Progenitor cell of endocrine pancreas (in vitro differentiated cells): ENCODE measurements around the gene ESYT2. TPM values are rescaled to one million over a fixed set of nuclear protein-coding genes. Genes with fewer than 3 reads are reported as not detected.

Experiments used
- DNase-seq: peaks from one replicate; pipeline ENCODE4 v3.0.0; 2021; ENCODE audit warnings: low spot score; ENCODE audit not compliant: unreplicated experiment
- H3K27ac Mint-ChIP-seq: 2 replicates; pipeline ENCODE4 v1.8.0; 2021; ENCODE audit warnings: mild to moderate bottlenecking, moderate library complexity, mixed read lengths
- H3K27me3 Mint-ChIP-seq: 2 replicates; pipeline ENCODE4 v1.8.0; 2021; ENCODE audit warnings: mixed read lengths
- H3K36me3 Mint-ChIP-seq: 2 replicates; pipeline ENCODE4 v1.8.0; 2022; ENCODE audit warnings: mixed read lengths; ENCODE audit not compliant: insufficient read depth
- H3K4me1 Mint-ChIP-seq: 2 replicates; pipeline ENCODE4 v1.8.0; 2021; ENCODE audit warnings: low read depth, mixed read lengths
- H3K4me3 Mint-ChIP-seq: 2 replicates; pipeline ENCODE4 v1.8.0; 2021; ENCODE audit warnings: low read depth, mild to moderate bottlenecking, moderate library complexity, mixed read lengths
- H3K9me3 Mint-ChIP-seq: 2 replicates; pipeline ENCODE4 v1.8.0; 2021; ENCODE audit warnings: low read depth, mixed read lengths
- total RNA-seq: library from RNA; stranded (reverse); gene quantifications from 2 replicates; pipeline ENCODE4 v1.2.1, GENCODE V29; 2021
- TF ChIP-seq, protein P1 (sequence below): fragments of 200-600 bp; sonication (generic); IDR thresholded peaks from one replicate; pipeline ENCODE4 v1.5.0; 2021; ENCODE audit warnings: antibody characterized with exemption, mild to moderate bottlenecking; ENCODE audit not compliant: unreplicated experiment

Gene ESYT2
- total RNA-seq, 1 donor from 2014 or later, result 29.4 TPM

DNA sequence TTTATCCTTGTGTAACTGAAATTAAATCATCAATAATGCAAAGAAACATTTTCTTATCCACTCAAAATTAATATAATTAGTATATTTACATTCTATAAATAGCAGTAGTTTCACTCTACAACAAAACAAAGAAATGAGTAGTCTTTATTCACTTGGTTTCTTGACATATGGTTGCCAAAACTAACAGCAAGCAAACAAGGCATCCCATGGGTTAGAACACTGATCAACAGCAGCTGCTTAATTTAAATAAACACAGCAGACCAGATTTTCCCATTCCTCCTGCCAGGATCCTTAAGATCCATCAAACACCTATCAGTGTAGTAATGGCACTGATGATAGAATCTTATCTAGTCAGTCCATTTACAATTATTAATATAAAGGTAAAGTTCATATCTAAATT is 146.9 kb downstream of the ESYT2 start:
- Mint-ChIP-seq H3K4me1 (no peaks in the 10 kb centered on the region), H3K9me3 (no peaks in the 10 kb centered on the region), H3K4me3 (no peak overlapping the region), H3K27me3 (no peaks in the 10 kb centered on the region), H3K36me3 (peaks cover 3% of the 10 kb centered on the region), H3K27ac (no peak overlapping the region)
- DNase-seq, result no peak
- TF ChIP-seq, protein P1, sequence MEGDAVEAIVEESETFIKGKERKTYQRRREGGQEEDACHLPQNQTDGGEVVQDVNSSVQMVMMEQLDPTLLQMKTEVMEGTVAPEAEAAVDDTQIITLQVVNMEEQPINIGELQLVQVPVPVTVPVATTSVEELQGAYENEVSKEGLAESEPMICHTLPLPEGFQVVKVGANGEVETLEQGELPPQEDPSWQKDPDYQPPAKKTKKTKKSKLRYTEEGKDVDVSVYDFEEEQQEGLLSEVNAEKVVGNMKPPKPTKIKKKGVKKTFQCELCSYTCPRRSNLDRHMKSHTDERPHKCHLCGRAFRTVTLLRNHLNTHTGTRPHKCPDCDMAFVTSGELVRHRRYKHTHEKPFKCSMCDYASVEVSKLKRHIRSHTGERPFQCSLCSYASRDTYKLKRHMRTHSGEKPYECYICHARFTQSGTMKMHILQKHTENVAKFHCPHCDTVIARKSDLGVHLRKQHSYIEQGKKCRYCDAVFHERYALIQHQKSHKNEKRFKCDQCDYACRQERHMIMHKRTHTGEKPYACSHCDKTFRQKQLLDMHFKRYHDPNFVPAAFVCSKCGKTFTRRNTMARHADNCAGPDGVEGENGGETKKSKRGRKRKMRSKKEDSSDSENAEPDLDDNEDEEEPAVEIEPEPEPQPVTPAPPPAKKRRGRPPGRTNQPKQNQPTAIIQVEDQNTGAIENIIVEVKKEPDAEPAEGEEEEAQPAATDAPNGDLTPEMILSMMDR, result no peak

Other genes with a start within 250 kb of the ESYT2 start
- gene PTPRN2, start 241.7 kb downstream of the ESYT2 start, total RNA-seq, result 9.4 and 11.4 TPM in 2 replicates
- 28.3 and 33.6 TPM in 2 replicates for gene NCAPG2, start 124.7 kb downstream of the ESYT2 start, total RNA-seq
- 37.3 and 39.7 TPM in 2 replicates for gene DYNC2I1, start 27.0 kb upstream of the ESYT2 start, total RNA-seq